IMR-90 (cell line): Measurements from ENCODE around the gene DBN1. TPM values are rescaled to one million over a fixed set of nuclear protein-coding genes. Genes with fewer than 3 reads are reported as not detected.

Source experiments
- ATAC-seq: fragments of 200-7000 bp; cut with Tn5 transposase; 2 replicates; pipeline ENCODE4 v1.9.1; 2020; ENCODE audit warnings: low read depth, mild to moderate bottlenecking, moderate library complexity
- BruUV-seq: library from RNA; stranded (reverse); fragments of 400-500 nt; replicated peaks from 2 replicates; lab custom pipeline; 2021; lab: Mats Ljungman, UMichigan
- CTCF ChIA-PET: fragments of 300-600 bp; formaldehyde crosslinking; extraction: SDS; loops from one replicate; lab custom pipeline; 2021; ENCODE audit warnings: antibody characterized with exemption; lab: Yijun Ruan, JAX
- POLR2A ChIA-PET: fragments of 300-600 bp; sonication (Branson Sonifier 250); formaldehyde crosslinking; loops from one replicate; lab custom pipeline; 2022; ENCODE audit warnings: antibody characterized with exemption; ENCODE audit not compliant: unreplicated experiment; lab: Charles Lee
- DNase-seq: peaks from one replicate; pipeline ENCODE4 v3.0.0; 2013
- H2AFZ ChIP-seq: replicated peaks from 2 replicates; pipeline ENCODE3; 2013; ENCODE audit warnings: low read length, mild to moderate bottlenecking; ENCODE audit not compliant: poor library complexity
- H2AK5ac ChIP-seq: 2 replicates; pipeline ENCODE4 v1.6.1; 2013; ENCODE audit warnings: low read depth, low read length, inconsistent platforms
- H2AK9ac ChIP-seq: replicated peaks from 2 replicates; pipeline ENCODE3; 2013; ENCODE audit warnings: mild to moderate bottlenecking, low read depth, low read length, moderate library complexity; ENCODE audit not compliant: poor library complexity
- H2BK120ac ChIP-seq: 2 replicates; pipeline ENCODE4 v1.6.1; 2013; ENCODE audit warnings: low read depth, low read length, inconsistent platforms
- H2BK15ac ChIP-seq: 3 replicates; pipeline ENCODE4 v1.6.1; 2013; ENCODE audit warnings: low read depth, low read length, inconsistent platforms
- H2BK20ac ChIP-seq: 2 replicates; pipeline ENCODE4 v1.6.1; 2013; ENCODE audit warnings: low read depth, mild to moderate bottlenecking, inconsistent platforms, low read length, moderate library complexity
- H2BK5ac ChIP-seq: 2 replicates; pipeline ENCODE4 v1.6.1; 2013; ENCODE audit warnings: mild to moderate bottlenecking, low read depth, low read length, inconsistent platforms; ENCODE audit not compliant: poor library complexity, severe bottlenecking
- H3K14ac ChIP-seq: replicated peaks from 2 replicates; pipeline ENCODE4 v1.6.1; 2013; ENCODE audit warnings: low read depth, low read length, inconsistent platforms
- H3K18ac ChIP-seq: 2 replicates; pipeline ENCODE4 v1.6.1; 2013; ENCODE audit warnings: low read depth, low read length, control low read depth
- H3K23ac ChIP-seq: 2 replicates; pipeline ENCODE4 v1.6.1; 2013; ENCODE audit warnings: low read depth, low read length, inconsistent platforms
- H3K27ac ChIP-seq: 2 replicates; pipeline ENCODE4 v1.5.1; 2013; ENCODE audit warnings: mild to moderate bottlenecking, control low read depth, low read length; ENCODE audit not compliant: insufficient read depth
- H3K27me3 ChIP-seq: 2 replicates; pipeline ENCODE4 v1.6.1; 2013; ENCODE audit warnings: low read length; ENCODE audit not compliant: control insufficient read depth, insufficient read depth
- H3K36me3 ChIP-seq: 2 replicates; pipeline ENCODE4 v1.6.1; 2013; ENCODE audit warnings: low read length, mixed read lengths; ENCODE audit not compliant: control insufficient read depth, insufficient read depth
- H3K4ac ChIP-seq: 2 replicates; pipeline ENCODE4 v1.6.1; 2013; ENCODE audit warnings: low read depth, low read length, inconsistent platforms
- H3K4me1 ChIP-seq: 2 replicates; pipeline ENCODE4 v1.6.1; 2013; ENCODE audit warnings: low read length, mixed read lengths; ENCODE audit not compliant: control insufficient read depth, insufficient read depth
- H3K4me2 ChIP-seq: 2 replicates; pipeline ENCODE4 v1.6.1; 2013; ENCODE audit warnings: low read depth, mild to moderate bottlenecking, control low read depth, low read length, moderate library complexity
- H3K4me3 ChIP-seq: 2 replicates; pipeline ENCODE4 v1.5.1; 2013; ENCODE audit warnings: low read depth, mild to moderate bottlenecking, control low read depth, low read length, moderate library complexity; ENCODE audit not compliant: insufficient read depth
- H3K56ac ChIP-seq: 2 replicates; pipeline ENCODE4 v1.6.1; 2013; ENCODE audit warnings: low read length, inconsistent platforms; ENCODE audit not compliant: insufficient read depth; ENCODE audit errors: extremely low read depth
- H3K79me1 ChIP-seq, 2 experiments: 2 replicates each; pipeline ENCODE4 v1.6.1; 2013; ENCODE audit warnings: low read length in 2 of 2, inconsistent platforms in 1 of 2, low read depth in 1 of 2
- H3K9ac ChIP-seq: 2 replicates; pipeline ENCODE4 v1.6.1; 2013; ENCODE audit warnings: low read depth, low read length, control low read depth
- H3K9me1 ChIP-seq: 2 replicates; pipeline ENCODE4 v1.6.1; 2013; ENCODE audit warnings: low read length, inconsistent platforms; ENCODE audit not compliant: insufficient read depth
- H3K9me3 ChIP-seq: 2 replicates; pipeline ENCODE4 v1.6.1; 2013; ENCODE audit warnings: low read length; ENCODE audit not compliant: control insufficient read depth, insufficient read depth
- H4K20me1 ChIP-seq: 2 replicates; pipeline ENCODE4 v1.6.1; 2013; ENCODE audit warnings: low read length, inconsistent platforms; ENCODE audit not compliant: insufficient read depth
- H4K5ac ChIP-seq: 2 replicates; pipeline ENCODE4 v1.6.1; 2013; ENCODE audit warnings: mild to moderate bottlenecking, low read depth, low read length, control low read depth
- H4K8ac ChIP-seq, 2 experiments: 2 replicates each; pipeline ENCODE4 v1.6.1; 2013; ENCODE audit warnings: low read depth in 2 of 2, low read length in 2 of 2, control low read depth in 1 of 2, inconsistent platforms in 1 of 2
- H4K91ac ChIP-seq: 2 replicates; pipeline ENCODE4 v1.6.1; 2013; ENCODE audit warnings: low read depth, low read length, inconsistent platforms; ENCODE audit not compliant: insufficient read depth
- CEBPB ChIP-seq: IDR thresholded peaks from 2 replicates; pipeline ENCODE4 v1.6.1; 2012; ENCODE audit warnings: low read depth, low read length, improper control_type of control experiment
- MAZ ChIP-seq: IDR thresholded peaks from 2 replicates; pipeline ENCODE4 v1.6.1; 2012; ENCODE audit warnings: low read depth, mild to moderate bottlenecking, low read length, improper control_type of control experiment, moderate library complexity, borderline replicate concordance
- NFE2L2 ChIP-seq: fragments of 150-350 bp; IDR thresholded peaks from 2 replicates; pipeline ENCODE4 v1.6.1; 2016; ENCODE audit warnings: low read depth, mild to moderate bottlenecking, low read length
- RCOR1 ChIP-seq: IDR thresholded peaks from 2 replicates; pipeline ENCODE4 v1.6.1; 2012; ENCODE audit warnings: mild to moderate bottlenecking, low read length, improper control_type of control experiment; ENCODE audit not compliant: insufficient replicate concordance
- SMC3 ChIP-seq: fragments of 150-350 bp; IDR thresholded peaks from 2 replicates; pipeline ENCODE4 v1.6.1; 2016; ENCODE audit warnings: low read depth, mild to moderate bottlenecking, antibody characterized with exemption, low read length, moderate library complexity
- WGBS, 2 experiments: methylation state at CpG; one replicate each; pipeline versions ENCODE4 v1.1.5 to v1.1.7; 2013; ENCODE audit warnings: missing lambda C conversion rate in 2 of 2; ENCODE audit not compliant: insufficient read length in 1 of 2; ENCODE audit errors: extremely low coverage in 2 of 2; 5-methylcytosine and 5-hydroxymethylcytosine counted together
- dilution Hi-C: fragments of 300-500 bp; cut with HindIII; formaldehyde crosslinking; loops from one replicate; pipeline ENCODE4 v1.14.3; 2018; ENCODE audit warnings: low sequenced_read_pairs; ENCODE audit not compliant: unreplicated experiment
- in situ Hi-C: fragments of 300-500 bp; cut with MboI; formaldehyde crosslinking; loops from 3 replicates; pipeline ENCODE4 v1.14.3; 2019; ENCODE audit warnings: low sequenced_read_pairs, inconsistent platforms, mixed read lengths
- intact Hi-C: fragments of 100-400 bp; cut with micrococcal nuclease; formaldehyde crosslinking; loops from 2 replicates; pipeline ENCODE4 v1.10.0; 2022
- polyA plus RNA-seq, 3 experiments: library from polyadenylated mRNA; depleted of rRNA; stranded (reverse); fragments of >200 nt; gene quantifications; 2 replicates each; pipeline ENCODE4 v1.2.3, GENCODE V29; 2012; ENCODE audit warnings: low replicate concordance in 1 of 3
- total RNA-seq: library from RNA; depleted of rRNA; stranded (reverse); fragments of >200 nt; gene quantifications from 2 replicates; pipeline ENCODE4 v1.2.3, GENCODE V29; 2012

The DBN1 gene
- total and polyA plus RNA-seq, 2 of the 4 experiments (the other 2 are of a cell fraction): 122 to 187 TPM

- DNase-seq: no peak
- no peak overlapping the region for H3K56ac ChIP-seq
- H2BK20ac ChIP-seq: no peak overlapping the region
- H2BK5ac ChIP-seq: no peak overlapping the region
- no peak overlapping the region for H3K23ac ChIP-seq
- no peak for ATAC-seq
- intact Hi-C loops: no loop called here
- BruUV-seq: no TSS peak
- no peaks in the 10 kb centered on the region for H3K27me3 ChIP-seq
- H3K9me3 ChIP-seq: no peaks in the 10 kb centered on the region
- H3K14ac ChIP-seq: no peak overlapping the region
- H4K8ac ChIP-seq: no peak overlapping the region
- H3K18ac ChIP-seq: no peak overlapping the region
- no peak overlapping the region for H2AK9ac ChIP-seq
- H3K27ac ChIP-seq: no peak overlapping the region
- CTCF ChIA-PET: no interaction called here
- no peak overlapping the region for H3K4ac ChIP-seq
- no peak overlapping the region for H3K9ac ChIP-seq
- no peak overlapping the region; the same call in 1 of the 2 replicates for H2AK5ac ChIP-seq
- peaks cover 6% of the 10 kb centered on the region; the same call in 1 of the 2 replicates for H3K36me3 ChIP-seq
- peaks cover 11% of the 10 kb centered on the region; the same call in 1 of the 2 replicates for H4K20me1 ChIP-seq
- no peak overlapping the region for H4K91ac ChIP-seq
- no peak overlapping the region for H2AFZ ChIP-seq
- peaks cover 0 to 4% of the 10 kb centered on the region in 2 experiments; a peak in 1 of 4 replicates for H3K79me1 ChIP-seq
- H2BK15ac ChIP-seq: no peak overlapping the region
- 100% methylated on average over 1 of the region's 15 CpGs; no CpG with 5 or more reads in 1 of the 2 experiments for WGBS, 2 experiments
- dilution Hi-C loops: no loop called here
- no peak overlapping the region for H3K4me2 ChIP-seq
- no peak overlapping the region for H2BK120ac ChIP-seq
- TF ChIP-seq MAZ (no peak), SMC3 (no peak), NFE2L2 (no peak), RCOR1 (no peak), CEBPB (no peak)
- H4K5ac ChIP-seq: no peak overlapping the region
- no peak overlapping the region for H3K4me3 ChIP-seq
- H3K9me1 ChIP-seq: peaks cover 4% of the 10 kb centered on the region; the same call in 1 of the 2 replicates
- peaks cover 10% of the 10 kb centered on the region for H3K4me1 ChIP-seq
- in situ Hi-C loops: no loop called here
- POLR2A ChIA-PET: no interaction called here
Observed at GRCh38 chr5:177443144-177443983, 30.1 kb downstream of the DBN1 start.
